HEK293 (cell line): ENCODE data around the gene GLT1D1.

Experiments used
- CTCF ChIA-PET: fragments of 350-600 bp; formaldehyde crosslinking; extraction: SDS; loops from one replicate; lab custom pipeline; 2021; ENCODE audit warnings: antibody characterized with exemption; lab: Yijun Ruan, JAX
- POLR2A ChIA-PET: fragments of 300-600 bp; formaldehyde crosslinking; extraction: SDS; loops from one replicate; lab custom pipeline; 2020; ENCODE audit warnings: antibody characterized with exemption, inconsistent platforms; lab: Yijun Ruan, JAX
- H3K27ac ChIP-seq: fragments of 200-500 bp; sonication (Bioruptor generic); 2 replicates; pipeline ENCODE4 v1.5.1; 2014; ENCODE audit warnings: low read depth, low read length, control low read depth, inconsistent platforms; ENCODE audit errors: extremely low read depth
- H3K36me3 ChIP-seq, 2 experiments: fragments of 200-500 bp in 1 of 2; sonication (Bioruptor generic) in 1 of 2; 1 replicate in 1 of 2; 2 replicates in 1 of 2; pipeline ENCODE4 v1.5.1; 2014 to 2017; ENCODE audit warnings: inconsistent platforms in 2 of 2, low read length in 2 of 2; ENCODE audit not compliant: control insufficient read depth in 2 of 2, insufficient read depth in 1 of 2
- H3K4me1 ChIP-seq: fragments of 200-500 bp; sonication (Bioruptor generic); 2 replicates; pipeline ENCODE4 v1.5.1; 2014; ENCODE audit warnings: mild to moderate bottlenecking, low read length, inconsistent platforms; ENCODE audit not compliant: control insufficient read depth, insufficient read depth
- H3K4me3 ChIP-seq: 2 replicates; pipeline ENCODE4 v1.5.1; 2011; ENCODE audit warnings: low read depth, mild to moderate bottlenecking, control low read depth, low read length, moderate library complexity
- H3K9me3 ChIP-seq: fragments of 200-500 bp; sonication (Bioruptor generic); 2 replicates; pipeline ENCODE4 v1.5.1; 2014; ENCODE audit warnings: low read depth, low read length, inconsistent platforms; ENCODE audit not compliant: control insufficient read depth, insufficient read depth
- IKZF3 ChIP-seq: fragments of 450-650 bp; IDR thresholded peaks from 2 replicates; pipeline ENCODE4 v1.5.0; 2018; ENCODE audit warnings: missing biosample characterization, mild to moderate bottlenecking, missing genetic modification characterization, moderate library complexity
- MYNN ChIP-seq: fragments of 450-650 bp; formaldehyde crosslinking; IDR thresholded peaks from 2 replicates; pipeline ENCODE4 v1.5.1; 2016; ENCODE audit warnings: missing biosample characterization, missing genetic modification characterization, borderline replicate concordance
- MZF1 ChIP-seq: fragments of 450-650 bp; formaldehyde crosslinking; IDR thresholded peaks from 2 replicates; pipeline ENCODE4 v1.5.1; 2017; ENCODE audit warnings: missing biosample characterization, missing genetic modification characterization, borderline replicate concordance
- PBX3 ChIP-seq: sonication (generic); formaldehyde crosslinking; IDR thresholded peaks from 2 replicates; pipeline ENCODE4 v1.8.1; 2022; ENCODE audit warnings: mild to moderate bottlenecking, moderate library complexity, missing genetic modification reagents
- PRDM10 ChIP-seq: fragments of 450-650 bp; formaldehyde crosslinking; IDR thresholded peaks from 2 replicates; pipeline ENCODE4 v1.5.1; 2016; ENCODE audit warnings: missing biosample characterization, missing genetic modification characterization
- TRIM28 ChIP-seq: IDR thresholded peaks from 2 replicates; pipeline ENCODE4 v1.6.1; 2011; ENCODE audit warnings: low read length, control low read depth, borderline replicate concordance
- ZBTB21 ChIP-seq: fragments of 450-650 bp; formaldehyde crosslinking; IDR thresholded peaks from 2 replicates; pipeline ENCODE4 v1.5.1; 2017; ENCODE audit warnings: missing biosample characterization, missing genetic modification characterization
- ZNF174 ChIP-seq: fragments of 450-650 bp; formaldehyde crosslinking; IDR thresholded peaks from 2 replicates; pipeline ENCODE4 v1.5.0; 2017; ENCODE audit warnings: missing biosample characterization, mild to moderate bottlenecking, missing genetic modification characterization
- ZNF24 ChIP-seq: fragments of 450-650 bp; formaldehyde crosslinking; IDR thresholded peaks from 2 replicates; pipeline ENCODE4 v1.5.1; 2016; ENCODE audit warnings: missing biosample characterization, missing genetic modification characterization
- ZNF341 ChIP-seq: fragments of 450-650 bp; formaldehyde crosslinking; IDR thresholded peaks from 2 replicates; pipeline ENCODE4; 2016; ENCODE audit warnings: low read depth, missing biosample characterization, missing genetic modification characterization
- ZNF350 ChIP-seq: fragments of 450-650 bp; formaldehyde crosslinking; IDR thresholded peaks from 2 replicates; pipeline ENCODE4 v1.5.0; 2017; ENCODE audit warnings: missing biosample characterization, mild to moderate bottlenecking, missing genetic modification characterization
- ZNF391 ChIP-seq: fragments of 450-650 bp; formaldehyde crosslinking; IDR thresholded peaks from 2 replicates; pipeline ENCODE4 v1.5.1; 2016; ENCODE audit warnings: low read depth, missing biosample characterization, missing genetic modification characterization, borderline replicate concordance
- ZNF394 ChIP-seq: fragments of 450-650 bp; formaldehyde crosslinking; IDR thresholded peaks from 2 replicates; pipeline ENCODE4 v1.5.1; 2016; ENCODE audit warnings: missing biosample characterization, missing genetic modification characterization, mild to moderate bottlenecking, moderate library complexity, borderline replicate concordance
- ZNF473 ChIP-seq: fragments of 450-650 bp; formaldehyde crosslinking; IDR thresholded peaks from 2 replicates; pipeline ENCODE4 v1.5.1; 2017; ENCODE audit warnings: missing biosample characterization, missing genetic modification characterization
- ZNF510 ChIP-seq: fragments of 450-650 bp; formaldehyde crosslinking; IDR thresholded peaks from 2 replicates; pipeline ENCODE4 v1.5.1; 2018; ENCODE audit warnings: mild to moderate bottlenecking, missing genetic modification characterization, missing biosample characterization; ENCODE audit not compliant: insufficient replicate concordance
- ZNF521 ChIP-seq: fragments of 450-650 bp; formaldehyde crosslinking; IDR thresholded peaks from 2 replicates; pipeline ENCODE4 v1.5.1; 2017; ENCODE audit warnings: missing biosample characterization, mild to moderate bottlenecking, missing genetic modification characterization
- ZNF660 ChIP-seq: fragments of 450-650 bp; IDR thresholded peaks from 2 replicates; pipeline ENCODE4 v1.5.1; 2018; ENCODE audit warnings: missing biosample characterization, mild to moderate bottlenecking, missing genetic modification characterization
- ZNF777 ChIP-seq: fragments of 450-650 bp; formaldehyde crosslinking; IDR thresholded peaks from 2 replicates; pipeline ENCODE4 v1.5.1; 2017; ENCODE audit warnings: missing biosample characterization, missing genetic modification characterization, borderline replicate concordance
- ZXDB ChIP-seq: fragments of 450-650 bp; formaldehyde crosslinking; IDR thresholded peaks from 2 replicates; pipeline ENCODE4 v1.5.1; 2016; ENCODE audit warnings: missing biosample characterization, missing genetic modification characterization
- TF ChIP-seq, protein P1 (sequence below): fragments of 450-650 bp; formaldehyde crosslinking; IDR thresholded peaks from 2 replicates; pipeline ENCODE4 v1.5.1; 2016; ENCODE audit warnings: missing biosample characterization, missing genetic modification characterization
- TF ChIP-seq, protein P2 (sequence below): fragments of 450-650 bp; formaldehyde crosslinking; IDR thresholded peaks from 2 replicates; pipeline ENCODE4 v1.5.1; 2016; ENCODE audit warnings: missing biosample characterization, missing genetic modification characterization, borderline replicate concordance
- TF ChIP-seq, protein P3 (sequence below): fragments of 450-650 bp; formaldehyde crosslinking; IDR thresholded peaks from 2 replicates; pipeline ENCODE4 v1.5.1; 2016; ENCODE audit warnings: missing biosample characterization, missing genetic modification characterization

GLT1D1 gene

GRCh38 chr12:128909653-128910052 is 56.4 kb downstream of the GLT1D1 start (continued):
- TF ChIP-seq ZXDB (tag by site-specific recombination): no peak
- TF ChIP-seq PRDM10 (tag by site-specific recombination): no peak

DNA sequence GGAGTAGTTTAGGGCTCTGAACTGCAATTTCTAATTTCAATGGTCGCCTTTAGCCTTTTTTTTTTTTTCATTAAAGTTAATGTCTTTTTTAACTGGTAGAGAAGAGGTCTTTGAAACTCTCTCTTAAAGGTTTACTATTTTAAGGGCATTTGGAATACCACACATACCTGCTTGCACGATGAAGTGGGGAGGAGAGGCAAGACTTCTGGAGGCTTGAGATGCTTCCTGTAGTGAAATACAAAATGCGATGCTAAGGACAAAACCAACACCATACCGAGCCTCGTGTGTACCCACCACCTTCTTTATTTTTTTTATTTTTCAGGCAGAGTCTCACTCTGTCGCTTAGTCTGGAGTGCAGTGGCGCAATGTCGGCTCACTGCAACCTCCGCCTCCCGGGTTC is 57.4 kb downstream of the GLT1D1 start:
- H3K9me3 ChIP-seq: no peaks in the 10 kb centered on the region
- POLR2A ChIA-PET: no interaction called here
- no peaks in the 10 kb centered on the region for H3K36me3 ChIP-seq
- no peak for TF ChIP-seq ZBTB21
- no peak for TF ChIP-seq ZNF350 (tag by site-specific recombination)
- no peak for TF ChIP-seq TRIM28
- no peak for TF ChIP-seq ZNF777 (tag by site-specific recombination)
- TF ChIP-seq ZNF660: no peak
- TF ChIP-seq ZNF391 (tag by site-specific recombination): no peak
- TF ChIP-seq IKZF3: no peak
- TF ChIP-seq MZF1 (tag by site-specific recombination): no peak
- no peak for TF ChIP-seq ZNF394
- TF ChIP-seq ZNF174: no peak
- TF ChIP-seq ZNF24: no peak
- no peak for TF ChIP-seq ZNF521 (tag by site-specific recombination)
- TF ChIP-seq, protein P1, sequence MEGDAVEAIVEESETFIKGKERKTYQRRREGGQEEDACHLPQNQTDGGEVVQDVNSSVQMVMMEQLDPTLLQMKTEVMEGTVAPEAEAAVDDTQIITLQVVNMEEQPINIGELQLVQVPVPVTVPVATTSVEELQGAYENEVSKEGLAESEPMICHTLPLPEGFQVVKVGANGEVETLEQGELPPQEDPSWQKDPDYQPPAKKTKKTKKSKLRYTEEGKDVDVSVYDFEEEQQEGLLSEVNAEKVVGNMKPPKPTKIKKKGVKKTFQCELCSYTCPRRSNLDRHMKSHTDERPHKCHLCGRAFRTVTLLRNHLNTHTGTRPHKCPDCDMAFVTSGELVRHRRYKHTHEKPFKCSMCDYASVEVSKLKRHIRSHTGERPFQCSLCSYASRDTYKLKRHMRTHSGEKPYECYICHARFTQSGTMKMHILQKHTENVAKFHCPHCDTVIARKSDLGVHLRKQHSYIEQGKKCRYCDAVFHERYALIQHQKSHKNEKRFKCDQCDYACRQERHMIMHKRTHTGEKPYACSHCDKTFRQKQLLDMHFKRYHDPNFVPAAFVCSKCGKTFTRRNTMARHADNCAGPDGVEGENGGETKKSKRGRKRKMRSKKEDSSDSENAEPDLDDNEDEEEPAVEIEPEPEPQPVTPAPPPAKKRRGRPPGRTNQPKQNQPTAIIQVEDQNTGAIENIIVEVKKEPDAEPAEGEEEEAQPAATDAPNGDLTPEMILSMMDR (tag by site-specific recombination): no peak
- TF ChIP-seq ZNF473: no peak
- no peak for TF ChIP-seq PBX3 (CRISPR knock-in tag)
- TF ChIP-seq ZNF341 (tag by site-specific recombination): no peak
- TF ChIP-seq, protein P2, sequence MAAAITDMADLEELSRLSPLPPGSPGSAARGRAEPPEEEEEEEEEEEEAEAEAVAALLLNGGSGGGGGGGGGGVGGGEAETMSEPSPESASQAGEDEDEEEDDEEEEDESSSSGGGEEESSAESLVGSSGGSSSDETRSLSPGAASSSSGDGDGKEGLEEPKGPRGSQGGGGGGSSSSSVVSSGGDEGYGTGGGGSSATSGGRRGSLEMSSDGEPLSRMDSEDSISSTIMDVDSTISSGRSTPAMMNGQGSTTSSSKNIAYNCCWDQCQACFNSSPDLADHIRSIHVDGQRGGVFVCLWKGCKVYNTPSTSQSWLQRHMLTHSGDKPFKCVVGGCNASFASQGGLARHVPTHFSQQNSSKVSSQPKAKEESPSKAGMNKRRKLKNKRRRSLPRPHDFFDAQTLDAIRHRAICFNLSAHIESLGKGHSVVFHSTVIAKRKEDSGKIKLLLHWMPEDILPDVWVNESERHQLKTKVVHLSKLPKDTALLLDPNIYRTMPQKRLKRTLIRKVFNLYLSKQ: no peak
- TF ChIP-seq ZNF510: no peak
- TF ChIP-seq MYNN (tag by site-specific recombination): no peak
- TF ChIP-seq, protein P3, sequence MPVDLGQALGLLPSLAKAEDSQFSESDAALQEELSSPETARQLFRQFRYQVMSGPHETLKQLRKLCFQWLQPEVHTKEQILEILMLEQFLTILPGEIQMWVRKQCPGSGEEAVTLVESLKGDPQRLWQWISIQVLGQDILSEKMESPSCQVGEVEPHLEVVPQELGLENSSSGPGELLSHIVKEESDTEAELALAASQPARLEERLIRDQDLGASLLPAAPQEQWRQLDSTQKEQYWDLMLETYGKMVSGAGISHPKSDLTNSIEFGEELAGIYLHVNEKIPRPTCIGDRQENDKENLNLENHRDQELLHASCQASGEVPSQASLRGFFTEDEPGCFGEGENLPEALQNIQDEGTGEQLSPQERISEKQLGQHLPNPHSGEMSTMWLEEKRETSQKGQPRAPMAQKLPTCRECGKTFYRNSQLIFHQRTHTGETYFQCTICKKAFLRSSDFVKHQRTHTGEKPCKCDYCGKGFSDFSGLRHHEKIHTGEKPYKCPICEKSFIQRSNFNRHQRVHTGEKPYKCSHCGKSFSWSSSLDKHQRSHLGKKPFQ (tag by site-specific recombination): no peak
- no peaks in the 10 kb centered on the region for H3K4me1 ChIP-seq
- CTCF ChIA-PET: no interaction called here
- H3K27ac ChIP-seq: no peak overlapping the region
- no peak overlapping the region for H3K4me3 ChIP-seq
